Measurements from ENCODE around the gene CERS6.

DNA sequence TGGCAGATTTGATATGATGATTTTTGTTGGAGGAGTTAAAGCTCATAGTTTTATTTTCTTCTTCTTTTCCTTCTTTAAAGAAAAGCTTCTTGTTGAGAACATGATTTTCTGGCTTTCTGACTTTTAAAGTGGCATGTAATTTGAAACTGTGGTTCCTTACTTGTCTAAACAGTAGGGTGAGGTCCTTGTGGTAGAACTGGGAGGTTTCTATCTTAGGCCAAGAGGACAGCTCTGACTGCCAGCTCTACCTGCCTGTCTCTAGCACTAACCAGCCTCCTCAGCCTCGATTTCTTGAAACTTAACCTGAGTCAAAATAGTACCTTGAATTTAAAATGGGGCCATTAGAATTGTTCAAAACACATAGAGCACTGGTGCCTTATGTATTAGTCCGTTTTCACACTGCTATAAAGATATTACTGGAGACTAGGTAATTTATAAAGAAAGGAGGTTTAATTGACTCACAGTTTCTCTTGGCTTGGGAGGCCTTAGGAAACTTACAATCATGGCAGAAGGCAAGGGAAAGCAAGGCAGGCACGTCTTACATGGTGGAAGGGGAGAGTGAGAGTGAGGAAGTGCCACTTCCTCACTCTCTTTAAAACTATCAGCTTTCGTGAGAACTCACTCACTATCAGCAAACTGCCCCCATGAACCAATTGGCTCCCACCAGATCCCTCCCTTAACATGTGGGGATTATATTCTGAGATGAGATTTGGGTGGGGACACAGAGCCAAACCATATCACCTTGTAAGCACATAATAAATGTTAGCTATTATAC, 119.0 kb downstream of the CERS6 start:
- TF ChIP-seq, protein P1, sequence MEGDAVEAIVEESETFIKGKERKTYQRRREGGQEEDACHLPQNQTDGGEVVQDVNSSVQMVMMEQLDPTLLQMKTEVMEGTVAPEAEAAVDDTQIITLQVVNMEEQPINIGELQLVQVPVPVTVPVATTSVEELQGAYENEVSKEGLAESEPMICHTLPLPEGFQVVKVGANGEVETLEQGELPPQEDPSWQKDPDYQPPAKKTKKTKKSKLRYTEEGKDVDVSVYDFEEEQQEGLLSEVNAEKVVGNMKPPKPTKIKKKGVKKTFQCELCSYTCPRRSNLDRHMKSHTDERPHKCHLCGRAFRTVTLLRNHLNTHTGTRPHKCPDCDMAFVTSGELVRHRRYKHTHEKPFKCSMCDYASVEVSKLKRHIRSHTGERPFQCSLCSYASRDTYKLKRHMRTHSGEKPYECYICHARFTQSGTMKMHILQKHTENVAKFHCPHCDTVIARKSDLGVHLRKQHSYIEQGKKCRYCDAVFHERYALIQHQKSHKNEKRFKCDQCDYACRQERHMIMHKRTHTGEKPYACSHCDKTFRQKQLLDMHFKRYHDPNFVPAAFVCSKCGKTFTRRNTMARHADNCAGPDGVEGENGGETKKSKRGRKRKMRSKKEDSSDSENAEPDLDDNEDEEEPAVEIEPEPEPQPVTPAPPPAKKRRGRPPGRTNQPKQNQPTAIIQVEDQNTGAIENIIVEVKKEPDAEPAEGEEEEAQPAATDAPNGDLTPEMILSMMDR (conservative IDR thresholded peaks at IDR 0.05): no peak
- no peak for TF ChIP-seq EZH2 (IDR thresholded peaks at IDR 0.05; ENCODE audit: low read depth)
